ENCODE results near the gene GRIN3B.

GRIN3B gene

GRCh38 chr19:1026783-1027649 lies 26.8 kb downstream of the GRIN3B start:
- no peak for TF ChIP-seq EZH2phosphoT487 (IDR thresholded peaks at IDR 0.05; ENCODE audit: low read depth)
- TF ChIP-seq CTCF (IDR thresholded peaks at IDR 0.05; ENCODE audit: low read depth, low read length) = no peak
- Histone ChIP-seq H3K79me2 (ENCODE audit: low read length) (peaks cover 53% of the 10 kb centered on the region), H3K36me3 (replicated peaks; ENCODE audit: low read depth, low read length) (peaks cover 23% of the 10 kb centered on the region), H3K27me3 (ENCODE audit: low read depth, low read length) (no peaks in the 10 kb centered on the region), H3K9ac (ENCODE audit: low read length) (peak overlapping the region; percentile 96), H3K9me3 (ENCODE audit: insufficient read depth, low read length) (no peaks in the 10 kb centered on the region), H4K20me1 (ENCODE audit: insufficient read depth, low read length) (peaks cover 27% of the 10 kb centered on the region), H3K4me2 (ENCODE audit: low read length) (peak overlapping the region; percentile 85), H3K4me1 (ENCODE audit: low read length) (peaks cover 11% of the 10 kb centered on the region), H2AFZ (ENCODE audit: low read depth, low read length) (no peak overlapping the region), H3K27ac (ENCODE audit: low read length) (peak overlapping the region; percentile 86), H3K4me3 (ENCODE audit: low read length) (peak overlapping the region; percentile 88)

- H3K9ac ChIP-seq (ENCODE audit: low read length) = peak overlapping the region; percentile 96
- TF ChIP-seq CTCF (IDR thresholded peaks at IDR 0.05; ENCODE audit: low read depth, low read length) (no peak), EZH2phosphoT487 (IDR thresholded peaks at IDR 0.05; ENCODE audit: low read depth) (no peak)
- no peaks in the 10 kb centered on the region for H3K27me3 ChIP-seq (ENCODE audit: low read depth, low read length)
- peak overlapping the region; percentile 86 for H3K27ac ChIP-seq (ENCODE audit: low read length)
- H3K4me3 ChIP-seq (ENCODE audit: low read length) = peak overlapping the region; percentile 88
- H3K79me2 ChIP-seq (ENCODE audit: low read length) = peaks cover 60% of the 10 kb centered on the region
- peak overlapping the region; percentile 85 for H3K4me2 ChIP-seq (ENCODE audit: low read length)
- H2AFZ ChIP-seq (ENCODE audit: low read depth, low read length) = no peak overlapping the region
- peaks cover 29% of the 10 kb centered on the region for H3K36me3 ChIP-seq (replicated peaks; ENCODE audit: low read depth, low read length)
- H3K4me1 ChIP-seq (ENCODE audit: low read length) = peaks cover 11% of the 10 kb centered on the region
- H4K20me1 ChIP-seq (ENCODE audit: insufficient read depth, low read length) = peaks cover 30% of the 10 kb centered on the region
- no peaks in the 10 kb centered on the region for H3K9me3 ChIP-seq (ENCODE audit: insufficient read depth, low read length)
Observed at GRCh38 chr19:1027650-1028061, 27.4 kb downstream of the GRIN3B start.

- Histone ChIP-seq H3K79me2 (ENCODE audit: low read length) (peaks cover 65% of the 10 kb centered on the region), H3K4me2 (ENCODE audit: low read length) (peak overlapping the region; percentile 85), H4K20me1 (ENCODE audit: insufficient read depth, low read length) (peaks cover 30% of the 10 kb centered on the region), H3K27me3 (ENCODE audit: low read depth, low read length) (no peaks in the 10 kb centered on the region), H3K4me1 (ENCODE audit: low read length) (peaks cover 11% of the 10 kb centered on the region), H3K9ac (ENCODE audit: low read length) (peak overlapping the region; percentile 96), H3K27ac (ENCODE audit: low read length) (peak overlapping the region; percentile 86), H3K4me3 (ENCODE audit: low read length) (peak overlapping the region; percentile 88), H2AFZ (ENCODE audit: low read depth, low read length) (no peak overlapping the region), H3K36me3 (replicated peaks; ENCODE audit: low read depth, low read length) (peaks cover 34% of the 10 kb centered on the region), H3K9me3 (ENCODE audit: insufficient read depth, low read length) (no peaks in the 10 kb centered on the region)
- no peak for TF ChIP-seq EZH2phosphoT487 (IDR thresholded peaks at IDR 0.05; ENCODE audit: low read depth)
Observed at GRCh38 chr19:1028062-1028926, 28.1 kb downstream of the GRIN3B start.

GRCh38 chr19:1032264-1032867 lies 32.1 kb downstream of the GRIN3B start:
- Histone ChIP-seq H3K36me3 (replicated peaks; ENCODE audit: low read depth, low read length) (peaks cover 46% of the 10 kb centered on the region), H3K4me3 (ENCODE audit: low read length) (no peak overlapping the region), H3K27me3 (ENCODE audit: low read depth, low read length) (no peaks in the 10 kb centered on the region), H3K79me2 (ENCODE audit: low read length) (peaks cover 63% of the 10 kb centered on the region), H4K20me1 (ENCODE audit: insufficient read depth, low read length) (peaks cover 30% of the 10 kb centered on the region), H3K9ac (ENCODE audit: low read length) (no peak overlapping the region), H3K4me1 (ENCODE audit: low read length) (peaks cover 16% of the 10 kb centered on the region), H3K4me2 (ENCODE audit: low read length) (no peak overlapping the region), H2AFZ (ENCODE audit: low read depth, low read length) (no peak overlapping the region), H3K27ac (ENCODE audit: low read length) (no peak overlapping the region), H3K9me3 (ENCODE audit: insufficient read depth, low read length) (no peaks in the 10 kb centered on the region)
- no peak for TF ChIP-seq EZH2phosphoT487 (IDR thresholded peaks at IDR 0.05; ENCODE audit: low read depth)
- TF ChIP-seq CTCF (IDR thresholded peaks at IDR 0.05; ENCODE audit: low read depth, low read length) = no peak

Measured in OCI-LY3 (cell line).